ENCODE measurements around the gene BCL7A.

GRCh38 chr12:122079033-122079531 lies 57.4 kb downstream of the BCL7A start:
- TF ChIP-seq CTCF (conservative IDR thresholded peaks at IDR 0.05; ENCODE audit: low read depth, low read length), result no peak
- no peak for TF ChIP-seq EZH2 (IDR thresholded peaks at IDR 0.05; ENCODE audit: low read length, unreplicated experiment)
